RPMI7951 (cell line): ENCODE results near the gene PLAAT4. TPM values are rescaled to one million over a fixed set of nuclear protein-coding genes. Genes with fewer than 3 reads are reported as not detected.
"Not testable (repeated sequence)": the region's sequence is repeated elsewhere in the genome, so short reads cannot be mapped to it uniquely, and the experiment has no call there.

Source experiments
- DNase-seq: peaks from one replicate; pipeline ENCODE4 v3.0.0-alpha.2; 2012; ENCODE audit warnings: low read depth
- total RNA-seq: library from RNA; depleted of rRNA; stranded (reverse); fragments of >200 nt; shearing (Covaris generic); gene quantifications from 2 replicates; pipeline ENCODE4 v1.2.3, GENCODE V29; 2014

The PLAAT4 gene
- total RNA-seq, 1 experiment from 2014 or later = 36.3 TPM

DNA sequence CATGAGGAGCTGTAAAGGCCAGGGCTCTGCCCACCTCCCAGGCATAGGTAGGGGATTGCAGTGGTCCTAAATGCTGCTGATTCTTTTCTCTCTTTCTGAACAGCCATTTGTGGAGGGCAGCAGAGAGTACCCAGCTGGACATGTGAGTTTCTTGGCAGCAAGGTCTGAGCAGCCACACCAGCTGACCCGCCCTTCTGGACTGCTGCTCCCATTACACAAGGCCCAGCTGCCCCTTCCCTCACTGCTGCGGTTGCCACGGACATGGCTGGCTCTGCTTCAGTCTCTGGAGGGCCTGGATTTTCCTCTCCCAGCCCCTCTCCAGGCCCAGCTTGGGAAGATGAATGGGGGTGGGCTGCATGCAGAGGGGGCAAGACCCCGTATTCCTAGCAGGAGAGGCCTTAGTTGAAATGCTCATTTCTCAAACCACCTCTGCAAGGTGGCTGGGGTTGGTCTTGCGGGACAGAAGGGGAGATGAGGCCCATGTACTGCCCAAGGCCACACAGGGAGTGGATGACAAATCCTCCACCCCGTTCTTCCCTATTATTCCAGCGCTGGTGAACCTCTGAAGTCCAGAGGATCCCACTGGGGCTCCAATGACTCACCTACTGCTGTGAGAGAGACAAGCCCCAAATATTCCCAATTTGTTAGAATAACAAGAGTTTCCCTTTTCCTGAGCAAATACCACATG is 26.1 kb upstream of the PLAAT4 start:
- DNase-seq = peak; percentile 56

DNA sequence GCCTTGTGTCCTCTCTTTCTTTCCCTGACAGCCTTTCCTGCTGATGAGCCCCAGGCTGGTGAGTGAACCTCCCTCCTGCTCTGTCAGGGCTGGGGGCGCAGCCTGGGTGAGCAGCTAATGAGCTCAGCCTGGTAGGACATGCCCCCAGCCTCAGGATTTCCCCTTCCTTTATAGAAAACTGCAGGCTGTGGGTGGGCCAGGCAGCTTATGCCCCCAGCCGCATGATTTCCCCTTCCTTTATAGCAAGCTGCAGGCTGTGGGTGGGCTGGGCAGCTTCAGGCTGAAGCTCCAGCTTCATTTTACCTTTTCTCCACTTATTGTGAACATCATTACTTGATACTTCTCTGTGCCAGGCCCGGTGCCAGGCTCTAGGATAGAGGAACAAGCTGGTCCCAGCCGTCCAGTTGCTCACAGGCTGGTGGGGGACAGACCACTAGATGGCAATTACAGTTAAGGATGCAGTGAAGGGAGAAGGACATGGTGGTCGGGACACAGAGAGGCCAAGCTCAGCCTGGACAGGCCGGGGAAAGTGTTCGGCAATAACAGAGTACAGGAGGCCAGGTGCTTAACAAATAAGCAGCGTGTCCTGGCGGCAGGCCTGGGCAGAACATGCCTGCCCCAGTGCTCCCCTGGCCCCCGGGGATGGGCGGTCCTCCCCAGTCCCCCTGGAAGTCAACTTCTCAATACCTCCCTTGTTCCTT is 25.4 kb upstream of the PLAAT4 start:
- no peak for DNase-seq

GRCh38 chr11:63512816-63513215 is 23.8 kb upstream of the PLAAT4 start:
- no peak for DNase-seq

GRCh38 chr11:63516109-63516508 is 20.5 kb upstream of the PLAAT4 start:
- no peak for DNase-seq

DNA sequence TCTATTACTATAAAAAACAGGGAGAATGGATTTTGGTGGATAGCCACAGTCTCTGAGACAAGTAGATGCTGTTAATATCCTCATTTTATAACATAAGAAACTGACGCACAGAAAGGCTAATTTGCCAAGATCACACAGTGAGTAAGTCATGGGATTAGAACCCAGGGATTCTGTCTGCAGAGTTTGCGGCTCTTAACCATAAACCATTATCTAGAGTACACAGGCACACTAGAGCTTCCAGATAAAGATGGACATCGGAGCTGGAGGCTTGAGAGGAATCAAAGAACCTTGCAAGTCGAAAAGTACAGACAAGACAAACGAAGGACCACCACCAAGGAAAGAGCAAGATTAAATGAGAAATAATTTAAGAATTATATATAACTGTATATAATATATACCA is 19.5 kb upstream of the PLAAT4 start:
- DNase-seq = no peak

DNA sequence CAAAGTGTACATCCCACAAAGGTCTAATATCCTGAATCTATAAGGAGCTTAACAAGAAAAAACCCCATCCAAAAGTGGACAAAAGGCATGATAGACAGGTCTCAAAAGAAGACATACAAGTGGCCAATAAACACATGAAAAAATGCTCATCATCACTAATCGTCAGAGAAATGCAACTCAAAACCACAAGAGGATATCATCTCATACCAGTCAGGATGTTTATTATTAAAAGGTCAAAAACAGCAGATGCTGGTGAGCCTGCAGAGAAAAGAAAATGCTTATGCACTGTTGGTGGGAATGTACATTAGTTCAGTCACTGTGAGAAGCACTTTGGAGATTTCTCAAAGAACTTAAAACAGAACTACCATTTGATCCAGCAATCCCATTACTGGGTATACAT is 18.1 kb upstream of the PLAAT4 start:
- DNase-seq = peak; percentile 49

- DNase-seq = no peak
Measured at GRCh38 chr11:63520606-63521170, 15.9 kb upstream of the PLAAT4 start.

DNA sequence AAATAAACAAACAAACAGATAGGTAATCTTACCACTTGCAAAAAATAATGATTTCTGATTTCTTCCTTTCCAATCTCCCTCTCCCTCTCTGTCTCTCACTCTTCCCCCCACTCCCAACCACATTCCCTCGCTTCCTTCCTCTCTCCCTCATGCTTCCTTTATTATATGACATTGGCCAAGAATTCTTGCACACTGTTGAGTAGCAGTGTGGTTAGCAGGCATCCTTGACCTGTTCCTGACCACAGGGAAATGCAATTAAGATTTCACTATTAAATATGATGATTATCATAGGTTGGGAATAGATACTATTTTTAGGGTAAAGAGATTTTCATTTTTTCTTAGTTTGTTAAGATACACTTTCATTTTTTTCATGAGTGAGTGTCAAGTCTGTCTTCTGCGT is 14.7 kb upstream of the PLAAT4 start:
- no peak for DNase-seq

DNA sequence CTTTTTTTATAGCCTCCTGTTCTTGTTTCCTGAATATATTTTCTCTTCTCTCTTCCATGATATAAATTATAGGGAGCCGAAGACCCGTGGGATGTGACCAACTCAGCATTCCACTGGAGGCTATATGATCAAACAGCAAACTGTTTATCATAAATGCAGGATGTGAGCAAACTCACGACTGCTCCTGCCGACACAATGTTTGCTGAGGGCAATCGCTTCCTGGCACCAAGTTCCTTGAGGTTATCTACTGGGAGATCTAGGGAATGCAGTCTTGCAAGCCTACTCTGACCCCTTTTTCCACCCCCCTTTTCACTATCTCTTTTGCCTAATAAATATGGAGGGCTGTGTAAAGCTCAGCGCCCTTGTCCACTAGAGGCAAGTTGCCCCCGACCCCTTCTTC is 13.5 kb upstream of the PLAAT4 start:
- DNase-seq = no peak

DNA sequence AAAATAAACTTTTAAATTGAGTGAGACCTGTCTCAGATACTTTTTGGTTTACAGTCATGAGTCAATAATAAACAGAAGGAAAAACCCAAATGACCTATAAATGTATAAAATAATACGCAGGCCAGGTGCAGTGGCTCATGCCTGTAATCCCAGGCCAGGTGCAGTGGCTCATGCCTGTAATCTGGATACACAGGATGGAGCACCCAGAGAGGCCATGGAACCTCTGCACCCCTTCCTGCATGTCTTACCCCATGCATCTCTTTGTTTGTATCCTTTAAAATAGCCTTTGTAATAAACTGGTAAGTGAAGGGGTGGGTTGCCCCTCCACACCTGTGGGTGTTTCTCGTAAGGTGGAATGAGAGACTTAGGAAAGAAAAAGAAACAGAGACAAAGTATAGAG is 8.9 kb upstream of the PLAAT4 start:
- no peak for DNase-seq

GRCh38 chr11:63528156-63528555 is 8.5 kb upstream of the PLAAT4 start:
- DNase-seq = not testable (repeated sequence)

DNA sequence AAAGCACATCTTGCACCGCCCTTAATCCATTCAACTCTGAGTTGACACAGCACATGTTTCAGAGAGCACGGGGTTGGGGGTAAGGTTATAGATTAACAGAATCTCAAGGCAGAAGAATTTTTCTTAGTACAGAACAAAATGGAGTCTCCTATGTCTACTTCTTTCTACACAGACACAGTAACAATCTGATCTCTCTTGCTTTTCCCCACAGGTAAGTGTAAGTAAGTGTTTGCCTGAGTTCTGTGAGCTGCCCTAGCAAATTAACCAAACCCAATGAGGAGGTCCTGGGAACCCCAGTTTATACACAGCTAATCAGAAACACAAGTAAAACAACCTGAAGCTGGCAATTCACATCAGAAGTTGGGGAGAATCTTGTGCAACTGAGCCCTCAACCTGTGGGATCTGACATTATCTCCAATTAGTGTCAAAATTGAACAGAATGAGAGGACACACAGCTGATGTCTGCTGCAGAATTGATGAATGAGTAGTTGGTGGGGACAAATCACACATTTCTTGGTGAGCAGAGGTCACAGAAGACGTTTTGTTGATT is 7.8 kb upstream of the PLAAT4 start:
- DNase-seq = not testable (repeated sequence)

DNA sequence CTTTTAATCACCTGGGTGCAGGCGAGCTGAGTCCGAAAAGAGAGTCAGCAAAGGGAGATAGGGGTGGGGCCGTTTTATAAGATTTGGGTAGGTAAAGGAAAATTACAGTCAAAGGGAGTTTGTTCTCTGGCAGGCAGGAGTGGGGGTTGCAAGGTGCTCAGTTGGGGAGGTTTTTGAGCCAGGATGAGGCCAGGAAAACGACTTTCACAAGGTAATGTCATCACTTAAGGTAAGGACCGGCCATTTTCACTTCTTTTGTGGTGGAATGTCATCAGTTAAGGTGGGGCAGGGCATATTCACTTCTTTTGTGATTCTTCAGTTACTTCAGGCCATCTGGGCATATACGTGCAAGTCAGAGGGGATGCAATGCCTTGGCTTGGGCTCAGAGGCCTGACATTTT is 7.2 kb upstream of the PLAAT4 start:
- not testable (repeated sequence) for DNase-seq

DNA sequence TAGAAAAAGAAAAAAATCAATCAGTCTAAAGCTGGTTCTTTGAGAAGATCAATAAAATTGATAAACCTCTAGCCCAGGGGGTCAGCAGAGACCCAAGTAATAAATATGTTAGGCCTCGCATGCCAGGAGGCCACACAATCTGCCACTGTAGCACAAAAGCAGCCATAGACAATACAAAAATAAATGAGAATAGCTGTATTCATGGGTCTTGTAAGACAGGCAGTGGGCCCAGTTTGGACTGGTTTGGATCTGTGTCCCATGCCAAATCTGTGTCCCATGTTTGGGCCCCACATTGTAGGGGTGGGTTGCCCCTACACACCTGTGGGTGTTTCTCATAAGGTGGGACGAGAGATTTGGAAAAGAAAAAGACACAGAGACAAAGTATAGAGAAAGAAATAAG is 6.6 kb upstream of the PLAAT4 start:
- DNase-seq = no peak

DNA sequence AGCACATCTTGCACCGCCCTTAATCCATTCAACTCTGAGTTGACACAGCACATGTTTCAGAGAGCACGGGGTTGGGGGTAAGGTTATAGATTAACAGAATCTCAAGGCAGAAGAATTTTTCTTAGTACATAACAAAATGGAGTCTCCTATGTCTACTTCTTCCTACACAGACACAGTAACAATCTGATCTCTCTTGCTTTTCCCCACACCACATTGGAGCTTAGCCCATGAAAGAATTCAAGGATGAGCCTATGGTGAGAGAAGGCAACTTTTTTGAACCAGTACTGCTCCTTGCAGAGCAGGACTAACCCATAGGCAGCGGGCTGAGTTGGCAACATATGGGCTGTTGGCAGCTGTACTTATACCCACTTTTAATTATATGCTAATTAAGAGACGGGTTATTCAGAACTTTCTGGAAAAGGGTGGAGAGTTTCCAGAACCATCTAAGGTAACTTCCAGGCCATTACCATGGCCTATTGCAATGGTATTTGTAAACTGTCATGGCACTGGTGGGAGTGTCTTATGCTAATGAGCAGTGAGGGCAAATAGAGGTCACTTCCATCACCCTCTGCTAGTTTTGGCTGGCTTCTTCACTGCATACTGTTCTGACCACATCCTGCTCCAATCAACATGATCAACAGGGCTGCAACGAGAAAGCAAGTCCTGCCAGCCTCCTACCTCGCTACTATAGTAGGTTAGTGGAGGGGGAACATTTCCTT is 5.4 kb upstream of the PLAAT4 start:
- peak; percentile 87 for DNase-seq

DNA sequence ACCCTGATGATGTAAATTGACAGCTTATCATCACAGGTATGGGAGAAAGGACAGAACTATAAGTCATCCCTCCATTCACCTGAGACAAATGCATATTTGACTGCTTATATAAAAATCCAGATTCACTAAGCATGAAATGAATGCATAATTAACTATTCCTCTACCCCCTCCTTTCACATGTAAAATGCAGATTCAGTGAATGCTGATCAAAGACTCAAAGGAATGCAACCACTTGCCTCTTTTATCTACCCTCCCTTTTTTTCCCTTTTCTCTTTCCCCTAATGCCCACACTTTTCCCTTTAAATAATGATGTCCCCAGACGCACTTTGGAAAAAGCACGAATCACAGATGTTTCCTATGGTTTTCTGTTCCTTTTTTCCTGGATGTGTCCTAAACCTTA is 4.5 kb upstream of the PLAAT4 start:
- no peak for DNase-seq

GRCh38 chr11:63532799-63533475 is 3.7 kb upstream of the PLAAT4 start:
- no peak for DNase-seq

DNA sequence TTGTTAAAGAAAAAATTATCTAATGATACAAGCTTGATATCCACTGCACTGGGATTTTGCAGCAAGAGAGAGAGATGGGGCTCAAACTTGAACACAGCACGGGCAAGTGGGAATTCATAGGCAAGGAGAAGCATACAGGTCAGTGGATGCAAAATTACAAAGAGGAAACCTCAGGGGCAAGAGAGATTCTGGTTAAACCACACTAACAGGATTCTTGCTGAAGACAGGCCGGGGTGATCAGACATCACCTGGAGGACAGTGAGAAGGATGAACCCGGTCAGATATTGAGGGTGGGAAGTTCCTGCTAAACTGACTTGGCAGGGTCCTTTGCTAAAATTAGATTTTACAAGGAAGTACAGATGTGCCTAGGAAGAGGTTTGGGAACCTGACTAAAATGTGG is 2.5 kb upstream of the PLAAT4 start:
- no peak for DNase-seq

DNA sequence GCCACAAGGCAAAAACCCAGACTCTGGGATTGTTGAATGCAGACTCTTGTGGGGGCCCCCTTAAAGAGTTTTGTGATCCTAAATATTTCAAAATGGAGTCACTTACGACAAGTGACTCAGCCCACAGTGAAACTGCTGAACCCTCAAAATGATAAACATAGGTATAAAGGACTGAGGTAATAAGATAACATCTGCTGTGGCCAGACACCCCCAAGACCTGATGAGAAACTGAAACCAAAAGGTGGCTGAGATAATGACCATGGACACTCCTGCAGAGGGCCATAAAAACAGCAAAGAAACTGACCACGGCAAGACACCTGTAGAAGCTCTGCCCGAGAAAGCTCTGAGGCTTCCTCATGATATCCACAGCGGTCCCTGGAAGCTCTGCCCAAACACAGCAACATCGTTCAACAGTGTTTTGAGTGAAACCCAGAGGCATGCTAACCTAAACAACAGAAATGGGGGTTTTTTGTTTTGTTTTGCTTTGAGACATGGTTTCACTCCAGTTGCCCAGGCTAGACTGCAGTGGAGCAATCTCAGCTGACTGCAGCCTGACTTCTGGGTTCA is 1.6 kb upstream of the PLAAT4 start:
- DNase-seq = no peak

- DNase-seq = no peak
Measured at GRCh38 chr11:63535734-63536133, 874 bp upstream of the PLAAT4 start.
